Measurements from ENCODE around the gene EHMT1.

DNA sequence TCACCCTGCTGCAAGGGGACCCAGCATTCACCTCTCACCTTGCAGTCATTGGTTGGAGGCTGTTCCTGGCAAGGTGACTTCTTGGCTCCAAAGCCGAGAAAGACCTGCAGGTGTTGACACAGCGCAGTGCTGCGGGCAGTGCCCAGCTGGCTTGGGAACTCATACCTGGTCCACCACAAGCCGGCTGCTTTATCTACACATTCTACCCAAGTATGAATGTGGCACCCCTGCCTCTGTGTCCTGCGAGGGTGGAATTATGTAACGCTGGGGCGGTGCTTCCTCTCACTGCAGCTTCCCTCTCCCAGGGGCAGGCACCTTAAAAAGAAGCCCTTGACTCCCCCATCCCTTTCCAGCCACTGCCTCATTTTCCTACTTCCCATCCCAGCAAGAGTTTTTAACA is 26.0 kb upstream of the EHMT1 start:
- TF ChIP-seq POLR2A (conservative IDR thresholded peaks at IDR 0.05) (no peak), SP1 (CRISPR knock-in tag; IDR thresholded peaks at IDR 0.05) (no peak)
- TF ChIP-seq, protein P1, sequence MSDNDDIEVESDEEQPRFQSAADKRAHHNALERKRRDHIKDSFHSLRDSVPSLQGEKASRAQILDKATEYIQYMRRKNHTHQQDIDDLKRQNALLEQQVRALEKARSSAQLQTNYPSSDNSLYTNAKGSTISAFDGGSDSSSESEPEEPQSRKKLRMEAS (CRISPR knock-in tag; IDR thresholded peaks at IDR 0.05), result no peak
